ENCODE results near the gene AIMP2.

AIMP2 gene

GRCh38 chr7:6011541-6011940 lies 2.5 kb downstream of the AIMP2 start:
- Histone ChIP-seq H3K4me1 (ENCODE audit: control insufficient read depth, insufficient read depth, low read length) (peaks cover 33% of the 10 kb centered on the region), H3K4me3 (ENCODE audit: low read length) (no peak overlapping the region), H3K9ac (ENCODE audit: low read length) (no peak overlapping the region)

GRCh38 chr7:6012355-6013104 lies 3.5 kb downstream of the AIMP2 start:
- Histone ChIP-seq H3K36me3 (ENCODE audit: control insufficient read depth, insufficient read depth, low read length) (no peaks in the 10 kb centered on the region), H3K4me1 (ENCODE audit: control insufficient read depth, insufficient read depth, low read length) (peaks cover 33% of the 10 kb centered on the region), H3K9ac (ENCODE audit: low read length) (no peak overlapping the region), H3K4me3 (ENCODE audit: low read length) (no peak overlapping the region), H3K9me3 (ENCODE audit: control insufficient read depth, low read length) (no peaks in the 10 kb centered on the region), H3K27me3 (ENCODE audit: control insufficient read depth, insufficient read depth, low read length) (no peaks in the 10 kb centered on the region)

More at GRCh38 chr7:6011541-6011940, 2.5 kb downstream of the AIMP2 start:
- Histone ChIP-seq H3K9me3 (ENCODE audit: control insufficient read depth, low read length) (no peaks in the 10 kb centered on the region), H3K27me3 (ENCODE audit: control insufficient read depth, insufficient read depth, low read length) (no peaks in the 10 kb centered on the region), H3K36me3 (ENCODE audit: control insufficient read depth, insufficient read depth, low read length) (no peaks in the 10 kb centered on the region)

DNA sequence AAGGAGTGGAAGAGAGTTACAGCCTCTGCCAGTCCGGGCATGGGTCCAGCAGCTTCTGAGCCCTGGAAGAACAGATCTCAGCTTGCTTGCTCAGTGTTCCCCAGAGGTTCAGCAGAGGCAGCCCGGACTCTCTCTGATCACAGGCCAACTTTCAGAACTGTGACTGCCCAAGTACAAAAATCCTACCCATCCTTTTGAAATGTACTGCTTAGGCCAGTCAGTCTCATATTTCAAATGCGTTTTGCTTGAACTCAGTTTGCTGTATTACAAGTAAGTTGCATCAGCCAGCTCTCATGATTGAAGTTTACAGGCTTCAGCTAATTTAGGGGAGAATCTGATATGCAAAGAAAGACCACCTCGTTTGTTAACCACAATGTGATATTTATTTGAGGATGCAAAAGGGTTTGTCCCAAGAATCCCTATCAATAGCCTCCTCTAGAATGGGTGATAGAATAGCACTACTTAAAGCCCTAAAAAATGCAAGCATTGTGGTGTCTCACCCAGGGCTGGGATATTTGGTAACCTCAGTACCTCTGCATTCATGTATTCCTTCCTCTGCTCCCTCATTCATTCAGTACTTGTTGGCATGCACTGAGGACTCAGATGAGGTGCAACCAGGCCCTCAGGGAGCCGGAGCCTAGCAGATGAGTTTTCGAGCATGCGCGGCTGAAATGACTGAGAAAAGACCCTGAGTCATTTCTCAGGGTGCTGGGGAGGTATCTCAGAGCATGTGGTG lies 7.0 kb downstream of the AIMP2 start:
- no peak overlapping the region for H3K4me3 ChIP-seq (ENCODE audit: low read length)
- no peaks in the 10 kb centered on the region for H3K27me3 ChIP-seq (ENCODE audit: control insufficient read depth, insufficient read depth, low read length)
- H3K4me1 ChIP-seq (ENCODE audit: control insufficient read depth, insufficient read depth, low read length), result peaks cover 27% of the 10 kb centered on the region
- H3K9ac ChIP-seq (ENCODE audit: low read length), result no peak overlapping the region
- H3K9me3 ChIP-seq (ENCODE audit: control insufficient read depth, low read length), result no peaks in the 10 kb centered on the region
- H3K36me3 ChIP-seq (ENCODE audit: control insufficient read depth, insufficient read depth, low read length), result no peaks in the 10 kb centered on the region

- Histone ChIP-seq H3K27me3 (ENCODE audit: control insufficient read depth, insufficient read depth, low read length) (no peaks in the 10 kb centered on the region), H3K9ac (ENCODE audit: low read length) (no peak overlapping the region), H3K9me3 (ENCODE audit: control insufficient read depth, low read length) (no peaks in the 10 kb centered on the region), H3K36me3 (ENCODE audit: control insufficient read depth, insufficient read depth, low read length) (no peaks in the 10 kb centered on the region), H3K4me1 (ENCODE audit: control insufficient read depth, insufficient read depth, low read length) (peaks cover 27% of the 10 kb centered on the region), H3K4me3 (ENCODE audit: low read length) (no peak overlapping the region)
Observed at GRCh38 chr7:6016653-6016966, 7.5 kb downstream of the AIMP2 start.

GRCh38 chr7:6020371-6021286 lies 11.6 kb downstream of the AIMP2 start:
- Histone ChIP-seq H3K36me3 (ENCODE audit: control insufficient read depth, insufficient read depth, low read length) (peaks cover 20% of the 10 kb centered on the region), H3K9me3 (ENCODE audit: control insufficient read depth, low read length) (no peaks in the 10 kb centered on the region), H3K4me1 (ENCODE audit: control insufficient read depth, insufficient read depth, low read length) (peaks cover 11% of the 10 kb centered on the region), H3K4me3 (ENCODE audit: low read length) (no peak overlapping the region), H3K27me3 (ENCODE audit: control insufficient read depth, insufficient read depth, low read length) (no peaks in the 10 kb centered on the region), H3K9ac (ENCODE audit: low read length) (no peak overlapping the region)

DNA sequence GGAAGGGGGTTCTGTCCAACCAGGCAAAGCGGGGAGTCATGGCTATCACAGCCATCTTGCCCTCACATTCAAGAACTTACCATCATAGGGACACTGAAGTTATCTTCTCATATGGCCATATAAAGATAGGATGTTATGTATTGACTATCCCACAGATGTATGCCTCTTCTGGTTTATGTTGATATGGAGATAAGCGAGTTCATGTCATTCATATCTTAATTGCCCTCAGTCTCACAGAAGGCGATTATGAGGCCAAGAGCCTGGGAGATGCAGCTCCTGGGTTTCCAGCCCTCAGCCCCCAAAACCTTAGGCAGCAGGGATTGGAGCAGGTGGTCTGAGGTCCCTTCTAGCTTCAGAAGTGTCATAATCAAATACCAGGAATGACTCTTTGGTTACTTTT lies 13.6 kb downstream of the AIMP2 start:
- Histone ChIP-seq H3K9ac (ENCODE audit: low read length) (no peak overlapping the region), H3K9me3 (ENCODE audit: control insufficient read depth, low read length) (no peaks in the 10 kb centered on the region), H3K27me3 (ENCODE audit: control insufficient read depth, insufficient read depth, low read length) (no peaks in the 10 kb centered on the region), H3K36me3 (ENCODE audit: control insufficient read depth, insufficient read depth, low read length) (peaks cover 31% of the 10 kb centered on the region), H3K4me3 (ENCODE audit: low read length) (no peak overlapping the region), H3K4me1 (ENCODE audit: control insufficient read depth, insufficient read depth, low read length) (peaks cover 20% of the 10 kb centered on the region)

DNA sequence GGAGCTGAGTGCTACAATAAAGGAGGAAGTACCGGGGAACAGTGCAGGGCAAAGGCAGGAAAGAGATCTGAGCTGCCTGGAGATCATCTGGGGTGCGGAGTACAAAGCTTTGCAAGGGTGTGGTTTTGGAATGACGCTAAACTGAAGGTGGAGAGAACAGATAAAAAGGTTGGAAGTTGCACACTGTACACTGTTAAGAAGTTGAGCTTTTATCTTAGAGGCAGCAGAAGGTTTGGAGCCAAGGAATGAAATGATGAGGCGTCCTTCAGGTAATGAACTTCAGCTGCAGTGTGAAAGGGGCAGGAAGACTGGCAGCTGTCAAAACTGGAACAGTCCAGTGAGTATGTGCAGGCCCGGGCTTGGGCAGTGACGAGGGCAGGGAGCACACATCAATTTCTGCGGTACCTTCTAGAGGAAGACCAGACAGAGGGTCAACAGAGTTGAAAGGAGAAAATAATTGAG lies 14.9 kb downstream of the AIMP2 start:
- H3K4me1 ChIP-seq (ENCODE audit: control insufficient read depth, insufficient read depth, low read length), result peaks cover 20% of the 10 kb centered on the region
- no peaks in the 10 kb centered on the region for H3K27me3 ChIP-seq (ENCODE audit: control insufficient read depth, insufficient read depth, low read length)
- no peak overlapping the region for H3K4me3 ChIP-seq (ENCODE audit: low read length)
- H3K36me3 ChIP-seq (ENCODE audit: control insufficient read depth, insufficient read depth, low read length), result peaks cover 31% of the 10 kb centered on the region
- no peak overlapping the region for H3K9ac ChIP-seq (ENCODE audit: low read length)
- H3K9me3 ChIP-seq (ENCODE audit: control insufficient read depth, low read length), result no peaks in the 10 kb centered on the region

GRCh38 chr7:6026011-6026819 lies 17.1 kb downstream of the AIMP2 start:
- H3K4me3 ChIP-seq (ENCODE audit: low read length), result no peak overlapping the region
- peak overlapping the region; percentile 19 for H3K9ac ChIP-seq (ENCODE audit: low read length)
- H3K36me3 ChIP-seq (ENCODE audit: control insufficient read depth, insufficient read depth, low read length), result peaks cover 31% of the 10 kb centered on the region

DNA sequence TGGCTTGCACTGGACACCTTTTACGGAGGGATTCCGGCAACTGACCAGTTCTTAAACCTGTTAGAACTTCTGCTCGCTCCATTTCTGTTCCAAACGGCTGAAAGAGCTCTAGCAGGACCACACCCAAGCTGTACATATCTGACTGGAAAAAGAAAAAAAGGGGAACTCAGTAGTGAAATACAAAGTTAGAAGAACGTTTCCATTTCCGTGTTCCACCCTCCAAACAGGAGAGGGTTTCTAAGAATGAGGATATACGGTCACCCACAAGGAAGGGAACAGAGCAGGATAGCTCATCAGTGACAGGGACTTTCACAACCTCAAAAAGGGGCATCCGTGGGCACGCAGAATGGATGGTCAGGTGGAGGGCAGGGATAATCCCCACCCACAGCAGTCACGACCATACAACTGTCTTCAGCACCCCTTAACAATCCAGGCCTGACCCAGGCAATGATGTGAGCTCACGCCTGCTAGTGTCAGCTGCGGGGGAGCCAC lies 17.8 kb downstream of the AIMP2 start:
- Histone ChIP-seq H3K9ac (ENCODE audit: low read length) (peak overlapping the region; percentile 19), H3K4me3 (ENCODE audit: low read length) (no peak overlapping the region), H3K4me1 (ENCODE audit: control insufficient read depth, insufficient read depth, low read length) (peaks cover 20% of the 10 kb centered on the region), H3K36me3 (ENCODE audit: control insufficient read depth, insufficient read depth, low read length) (peaks cover 35% of the 10 kb centered on the region), H3K9me3 (ENCODE audit: control insufficient read depth, low read length) (no peaks in the 10 kb centered on the region), H3K27me3 (ENCODE audit: control insufficient read depth, insufficient read depth, low read length) (no peaks in the 10 kb centered on the region)

More at GRCh38 chr7:6026011-6026819, 17.1 kb downstream of the AIMP2 start:
- Histone ChIP-seq H3K9me3 (ENCODE audit: control insufficient read depth, low read length) (no peaks in the 10 kb centered on the region), H3K4me1 (ENCODE audit: control insufficient read depth, insufficient read depth, low read length) (peaks cover 20% of the 10 kb centered on the region), H3K27me3 (ENCODE audit: control insufficient read depth, insufficient read depth, low read length) (no peaks in the 10 kb centered on the region)

GRCh38 chr7:6027806-6028365 lies 18.8 kb downstream of the AIMP2 start:
- H3K9me3 ChIP-seq (ENCODE audit: control insufficient read depth, low read length), result no peaks in the 10 kb centered on the region
- peaks cover 20% of the 10 kb centered on the region for H3K4me1 ChIP-seq (ENCODE audit: control insufficient read depth, insufficient read depth, low read length)
- no peak overlapping the region for H3K9ac ChIP-seq (ENCODE audit: low read length)
- no peaks in the 10 kb centered on the region for H3K27me3 ChIP-seq (ENCODE audit: control insufficient read depth, insufficient read depth, low read length)
- H3K4me3 ChIP-seq (ENCODE audit: low read length), result no peak overlapping the region
- H3K36me3 ChIP-seq (ENCODE audit: control insufficient read depth, insufficient read depth, low read length), result peaks cover 30% of the 10 kb centered on the region

DNA sequence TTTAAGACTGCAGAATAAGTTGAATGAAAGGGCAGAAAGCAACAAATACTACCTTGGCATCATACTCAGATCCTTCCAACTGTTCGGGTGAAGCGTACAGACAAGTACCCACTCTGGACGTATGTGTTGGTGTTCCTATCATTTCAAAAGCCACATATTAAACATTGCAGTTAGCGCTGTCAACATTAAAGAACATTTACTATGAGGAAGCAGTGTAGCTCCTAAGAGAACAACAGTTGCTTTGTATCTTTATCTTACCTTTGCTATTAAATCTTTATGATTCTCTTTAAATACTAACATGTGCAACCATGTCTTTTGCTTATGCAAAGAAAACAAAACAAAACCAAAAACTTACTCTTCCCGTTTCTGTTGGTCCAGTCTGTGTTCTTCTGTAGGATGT lies 19.5 kb downstream of the AIMP2 start:
- no peaks in the 10 kb centered on the region for H3K27me3 ChIP-seq (ENCODE audit: control insufficient read depth, insufficient read depth, low read length)
- no peak overlapping the region for H3K4me3 ChIP-seq (ENCODE audit: low read length)
- no peaks in the 10 kb centered on the region for H3K9me3 ChIP-seq (ENCODE audit: control insufficient read depth, low read length)
- H3K4me1 ChIP-seq (ENCODE audit: control insufficient read depth, insufficient read depth, low read length), result peaks cover 20% of the 10 kb centered on the region
- no peak overlapping the region for H3K9ac ChIP-seq (ENCODE audit: low read length)
- peaks cover 24% of the 10 kb centered on the region for H3K36me3 ChIP-seq (ENCODE audit: control insufficient read depth, insufficient read depth, low read length)
